Uterus (tissue), 4 donors: ENCODE measurements around the gene REXO1. TPM values are rescaled to one million over a fixed set of nuclear protein-coding genes. Genes with fewer than 3 reads are reported as not detected.

Experiments
- DNase-seq, 2 donors: peaks; one replicate each; pipeline ENCODE4 v3.0.0-alpha.2; 2019 to 2020
- H3K27ac ChIP-seq, 2 donors: fragments of 200-600 bp; sonication (generic); 1 replicate in 1 of 2; 2 replicates in 1 of 2; pipeline ENCODE4 v1.5.1; 2016 to 2018
- H3K27me3 ChIP-seq, 2 donors: fragments of 200-600 bp; sonication (generic); one replicate each; pipeline ENCODE4 v1.5.1; 2018 to 2019; ENCODE audit warnings: control low read depth in 1 of 2
- H3K36me3 ChIP-seq, 2 donors: fragments of 200-600 bp; sonication (generic); one replicate each; pipeline ENCODE4 v1.5.1; 2019; ENCODE audit warnings: control low read depth in 1 of 2
- H3K4me1 ChIP-seq, 2 donors: fragments of 200-600 bp; sonication (generic); one replicate each; pipeline ENCODE4 v1.5.1; 2018 to 2019; ENCODE audit warnings: control low read depth in 1 of 2
- H3K4me3 ChIP-seq, 2 donors: fragments of 200-600 bp; sonication (generic); 1 replicate in 1 of 2; 2 replicates in 1 of 2; pipeline ENCODE4 v1.5.1; 2018 to 2019; ENCODE audit warnings: mild to moderate bottlenecking in 1 of 2
- H3K9me3 ChIP-seq, 2 donors: fragments of 200-600 bp; sonication (generic); one replicate each; pipeline ENCODE4 v1.5.1; 2019; ENCODE audit warnings: control low read depth in 1 of 2
- POLR2A ChIP-seq, 2 donors: fragments of 450-650 bp; IDR thresholded peaks; one replicate each; pipeline ENCODE4 v1.6.1; 2016; ENCODE audit warnings: antibody characterized with exemption in 2 of 2, mild to moderate bottlenecking in 1 of 2, moderate library complexity in 1 of 2
- intact Hi-C: fragments of 100-400 bp; cut with DNase I; formaldehyde crosslinking; loops from one replicate; pipeline ENCODE4 v1.15.1; 2023; ENCODE audit warnings: low total_unique reads
- total RNA-seq, 4 donors: library from RNA; depleted of rRNA in 3 of 4; stranded (reverse); fragments of >200 nt in 3 of 4; gene quantifications; one replicate each; pipeline versions ENCODE4 v1.1.0 to v1.2.4, GENCODE V29; 2014 to 2023
- TF ChIP-seq, protein P1 (sequence below), 4 experiments: fragments of 200-600 bp in 2 of 4; fragments of 450-650 bp in 2 of 4; sonication (generic) in 2 of 4; IDR thresholded peaks; one replicate each; pipeline ENCODE4 v1.5.1; 2016 to 2019; ENCODE audit warnings: antibody characterized with exemption in 4 of 4, mild to moderate bottlenecking in 2 of 4, moderate library complexity in 1 of 4
- donor health status: DM: yes; HTN: yes; CAD: no.

Gene REXO1
- total RNA-seq, 4 donors from 2014 or later, result 1.5 to 67.4 (median 25.1) TPM

DNA sequence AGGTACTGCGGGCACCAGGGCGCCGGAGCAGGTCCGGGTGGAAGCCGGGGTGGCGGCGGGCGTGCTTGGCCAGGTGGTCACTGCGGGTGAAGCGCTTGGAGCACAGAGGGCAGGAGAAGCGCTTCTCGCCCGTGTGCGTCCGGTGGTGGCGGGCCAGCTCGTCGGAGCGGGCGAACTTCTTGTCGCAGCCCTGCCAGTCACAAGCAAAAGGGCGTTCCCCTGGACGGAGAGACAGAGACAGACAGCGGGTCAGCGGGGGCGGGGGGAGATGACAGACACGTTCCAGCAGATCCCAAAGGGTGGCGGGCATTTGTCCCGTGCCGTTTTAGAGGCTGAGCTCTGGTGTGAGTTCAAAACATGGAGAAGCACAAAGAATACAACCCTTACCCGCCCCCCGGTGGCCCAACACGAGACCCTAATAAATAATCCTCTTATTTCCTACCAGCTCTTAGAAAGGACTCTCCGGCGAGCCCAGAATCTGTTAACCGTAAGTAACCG lies 6.3 kb upstream of the REXO1 start:
- Histone ChIP-seq H3K27me3 (no peaks in the 10 kb centered on the region), H3K4me1 (peaks cover 0 to 26% of the 10 kb centered on the region in 2 donors), H3K36me3 (no peaks in the 10 kb centered on the region), H3K27ac (peak overlapping the region; percentile 37 to 41), H3K9me3 (no peaks in the 10 kb centered on the region), H3K4me3 (no peak overlapping the region)
- intact Hi-C loops, result no loop called here
- TF ChIP-seq, protein P1, sequence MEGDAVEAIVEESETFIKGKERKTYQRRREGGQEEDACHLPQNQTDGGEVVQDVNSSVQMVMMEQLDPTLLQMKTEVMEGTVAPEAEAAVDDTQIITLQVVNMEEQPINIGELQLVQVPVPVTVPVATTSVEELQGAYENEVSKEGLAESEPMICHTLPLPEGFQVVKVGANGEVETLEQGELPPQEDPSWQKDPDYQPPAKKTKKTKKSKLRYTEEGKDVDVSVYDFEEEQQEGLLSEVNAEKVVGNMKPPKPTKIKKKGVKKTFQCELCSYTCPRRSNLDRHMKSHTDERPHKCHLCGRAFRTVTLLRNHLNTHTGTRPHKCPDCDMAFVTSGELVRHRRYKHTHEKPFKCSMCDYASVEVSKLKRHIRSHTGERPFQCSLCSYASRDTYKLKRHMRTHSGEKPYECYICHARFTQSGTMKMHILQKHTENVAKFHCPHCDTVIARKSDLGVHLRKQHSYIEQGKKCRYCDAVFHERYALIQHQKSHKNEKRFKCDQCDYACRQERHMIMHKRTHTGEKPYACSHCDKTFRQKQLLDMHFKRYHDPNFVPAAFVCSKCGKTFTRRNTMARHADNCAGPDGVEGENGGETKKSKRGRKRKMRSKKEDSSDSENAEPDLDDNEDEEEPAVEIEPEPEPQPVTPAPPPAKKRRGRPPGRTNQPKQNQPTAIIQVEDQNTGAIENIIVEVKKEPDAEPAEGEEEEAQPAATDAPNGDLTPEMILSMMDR (IDR thresholded peaks at IDR 0.05), result no peak
- no peak for TF ChIP-seq POLR2A (IDR thresholded peaks at IDR 0.05)
- DNase-seq, result no peak

DNA sequence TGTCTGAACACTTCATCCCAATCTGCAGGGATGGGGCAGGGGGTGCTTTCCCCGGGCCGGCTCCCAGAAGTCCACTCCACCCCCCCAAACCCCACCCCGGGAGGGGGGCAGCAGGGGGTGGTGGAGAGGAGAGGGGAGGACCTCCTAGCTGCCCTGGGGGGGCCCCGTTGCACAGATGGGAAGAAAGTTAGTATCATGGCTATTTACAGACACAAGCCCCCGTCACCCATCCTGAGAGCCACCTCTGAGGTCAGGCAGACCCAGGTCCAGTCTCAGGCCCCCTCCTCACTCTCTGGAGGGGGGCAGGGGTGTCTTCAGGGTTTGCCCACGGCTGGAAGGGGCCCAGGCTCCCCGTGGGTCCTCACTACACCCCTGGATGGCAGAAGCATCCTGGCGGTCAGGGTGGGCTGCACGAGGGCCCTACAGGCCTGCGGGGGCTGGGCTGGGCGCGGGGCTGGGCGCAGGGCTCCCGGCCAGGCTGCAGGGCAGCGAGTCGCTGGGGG lies 5.8 kb upstream of the REXO1 start:
- Histone ChIP-seq H3K36me3 (no peaks in the 10 kb centered on the region), H3K4me3 (no peak overlapping the region), H3K27ac (no peak overlapping the region), H3K27me3 (no peaks in the 10 kb centered on the region), H3K4me1 (peaks cover 0 to 26% of the 10 kb centered on the region in 2 donors), H3K9me3 (no peaks in the 10 kb centered on the region)
- no peak for DNase-seq
- TF ChIP-seq, protein P1 (IDR thresholded peaks at IDR 0.05), result no peak
- TF ChIP-seq POLR2A (IDR thresholded peaks at IDR 0.05), result no peak
- intact Hi-C loops, result no loop called here

DNA sequence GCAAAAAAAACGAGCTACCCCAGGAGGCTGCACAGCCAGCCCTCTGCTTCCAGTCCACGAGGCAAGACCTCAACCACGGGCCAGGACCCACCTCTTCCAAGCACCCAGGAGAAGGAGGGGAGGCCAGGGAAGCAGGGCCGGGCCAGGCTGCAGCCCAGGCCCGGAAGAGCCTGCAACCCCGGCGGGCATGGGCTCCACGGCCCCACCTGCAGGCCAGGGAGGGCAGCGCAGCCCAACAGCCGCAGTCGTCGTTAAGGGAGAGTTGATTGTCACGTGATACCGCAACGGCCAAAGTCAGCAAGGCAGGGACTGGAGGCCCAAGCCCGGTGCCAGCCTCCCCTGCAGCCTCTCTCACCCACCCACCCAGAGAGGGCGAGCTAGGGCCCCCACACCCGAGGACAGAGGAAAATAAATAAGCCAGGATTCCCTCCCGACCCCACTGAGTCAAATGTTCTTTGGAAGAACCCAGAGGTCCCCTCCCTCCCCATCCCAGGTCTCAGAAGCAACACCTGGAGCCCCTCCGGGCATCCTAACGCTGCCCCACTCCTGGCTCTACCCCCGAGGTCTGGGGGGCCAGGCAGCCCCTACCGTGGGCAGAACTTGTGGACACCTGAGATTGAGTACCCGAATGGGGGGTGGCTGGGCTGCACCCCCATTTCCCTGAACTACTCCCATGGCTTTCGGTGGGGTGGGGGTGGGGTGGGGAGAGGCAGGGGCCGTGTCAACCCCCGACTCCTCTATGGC lies 5.2 kb upstream of the REXO1 start:
- Histone ChIP-seq H3K27me3 (no peaks in the 10 kb centered on the region), H3K27ac (no peak overlapping the region), H3K4me3 (no peak overlapping the region), H3K9me3 (no peaks in the 10 kb centered on the region), H3K4me1 (peaks cover 0 to 26% of the 10 kb centered on the region in 2 donors), H3K36me3 (no peaks in the 10 kb centered on the region)
- intact Hi-C loops, result no loop called here
- TF ChIP-seq, protein P1 (IDR thresholded peaks at IDR 0.05), result peak; percentile 58 to 75 (median 68)
- no peak for TF ChIP-seq POLR2A (IDR thresholded peaks at IDR 0.05)
- no peak for DNase-seq

DNA sequence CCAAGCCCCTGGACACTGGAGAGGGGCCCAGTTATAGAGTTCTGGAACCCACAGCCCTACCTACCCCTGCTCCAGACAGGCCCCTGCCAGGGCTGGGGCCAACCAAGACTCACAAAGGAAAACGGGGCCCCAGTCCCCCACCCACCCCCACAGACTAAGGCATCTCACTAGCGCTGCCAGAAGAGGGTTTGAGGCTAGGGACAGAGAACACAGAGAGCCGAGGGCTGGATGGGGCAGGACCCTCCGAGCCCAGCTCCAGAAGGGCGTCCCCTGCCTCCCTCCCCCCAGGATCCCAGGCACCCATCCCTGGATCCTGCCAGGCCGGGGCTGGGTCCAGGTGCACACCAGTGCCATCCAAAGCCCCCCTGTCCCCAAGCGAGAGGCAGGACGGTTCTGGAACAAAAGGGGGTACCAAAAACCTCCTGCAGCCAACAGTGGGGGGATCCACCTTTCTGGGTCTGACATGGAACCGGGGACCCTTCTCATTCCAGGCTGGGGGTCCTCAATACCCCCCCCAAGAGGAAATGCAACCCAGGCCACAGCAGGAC lies 4.4 kb upstream of the REXO1 start:
- H3K36me3 ChIP-seq, result no peaks in the 10 kb centered on the region
- H3K27ac ChIP-seq, result no peak overlapping the region
- TF ChIP-seq, protein P1 (IDR thresholded peaks at IDR 0.05), result no peak
- TF ChIP-seq POLR2A (IDR thresholded peaks at IDR 0.05), result no peak
- DNase-seq, result no peak
- H3K4me3 ChIP-seq, result no peak overlapping the region
- H3K27me3 ChIP-seq, result no peaks in the 10 kb centered on the region
- no peaks in the 10 kb centered on the region for H3K9me3 ChIP-seq
- intact Hi-C loops, result no loop called here
- H3K4me1 ChIP-seq, result peaks cover 0 to 26% of the 10 kb centered on the region in 2 donors
